HG03521 (cell line): ENCODE results near the gene THAP8.

Source experiments
- ATAC-seq: cut with Tn5 transposase; IDR thresholded peaks from one replicate; pipeline ENCODE4 v1.9.1; 2021; ENCODE audit warnings: mild to moderate bottlenecking, moderate library complexity; ENCODE audit not compliant: unreplicated experiment

Gene THAP8, protein sequence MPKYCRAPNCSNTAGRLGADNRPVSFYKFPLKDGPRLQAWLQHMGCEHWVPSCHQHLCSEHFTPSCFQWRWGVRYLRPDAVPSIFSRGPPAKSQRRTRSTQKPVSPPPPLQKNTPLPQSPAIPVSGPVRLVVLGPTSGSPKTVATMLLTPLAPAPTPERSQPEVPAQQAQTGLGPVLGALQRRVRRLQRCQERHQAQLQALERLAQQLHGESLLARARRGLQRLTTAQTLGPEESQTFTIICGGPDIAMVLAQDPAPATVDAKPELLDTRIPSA

DNA sequence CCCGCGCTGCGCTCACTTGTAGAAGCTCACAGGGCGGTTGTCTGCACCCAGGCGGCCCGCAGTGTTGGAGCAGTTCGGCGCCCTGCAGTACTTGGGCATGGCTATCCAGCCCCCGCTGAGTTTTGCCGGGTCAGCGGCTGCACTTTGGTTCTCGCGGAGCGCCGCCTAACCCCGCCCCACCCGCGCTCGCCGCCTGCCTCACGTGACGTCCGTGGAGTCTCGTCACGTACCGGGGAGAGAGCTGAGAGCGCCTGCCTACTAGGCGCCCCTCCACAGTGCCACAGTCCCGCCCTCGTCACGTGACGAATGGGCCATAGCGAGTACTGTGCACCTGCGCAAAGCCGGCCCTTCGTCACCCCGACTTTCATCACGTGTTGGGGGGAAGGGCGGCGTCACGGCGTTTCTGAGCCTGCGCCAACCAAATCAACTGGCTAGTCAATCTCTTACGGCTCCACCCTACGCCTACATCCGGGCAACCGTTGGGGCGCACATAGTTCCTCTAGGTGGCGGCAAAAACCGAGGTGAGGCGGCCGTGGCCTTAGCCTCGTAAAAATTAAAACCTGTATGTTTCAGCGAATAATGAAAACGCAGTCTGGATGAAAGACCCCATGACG is at the start of gene THAP8:
THAP8 (minus strand) TSS at position 167 of the 614 bp plus-strand sequence; CDS start at position 99, 68 bp downstream.
- peak; percentile 82 for ATAC-seq

DNA sequence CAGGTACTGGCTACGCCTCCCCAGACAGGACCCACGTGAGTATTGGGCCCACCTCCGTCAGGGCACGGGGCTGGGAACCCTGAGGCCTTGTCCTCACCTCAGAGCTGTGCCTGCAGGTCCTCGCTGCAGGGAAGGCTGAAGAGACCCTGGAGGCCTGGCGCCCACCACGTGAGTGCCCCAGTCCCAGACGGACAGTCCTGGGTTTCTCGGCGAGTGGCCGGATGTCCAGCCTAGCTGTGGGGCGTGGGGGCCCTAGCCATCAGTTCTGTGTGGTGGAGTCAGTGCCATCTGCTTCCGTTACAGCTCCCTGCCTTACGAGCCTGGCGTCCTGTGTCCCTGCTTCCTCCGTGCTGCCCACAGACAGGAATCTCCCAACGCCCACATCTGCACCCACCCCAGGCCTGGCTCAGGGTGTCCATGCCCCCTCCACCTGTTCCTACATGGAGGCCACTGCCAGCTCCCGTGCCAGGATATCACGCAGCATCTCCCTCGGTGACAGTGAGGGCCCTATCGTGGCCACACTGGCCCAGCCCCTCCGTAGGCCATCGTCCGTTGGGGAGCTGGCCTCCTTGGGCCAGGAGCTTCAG is 49.0 kb upstream of the THAP8 start:
- no peak for ATAC-seq

DNA sequence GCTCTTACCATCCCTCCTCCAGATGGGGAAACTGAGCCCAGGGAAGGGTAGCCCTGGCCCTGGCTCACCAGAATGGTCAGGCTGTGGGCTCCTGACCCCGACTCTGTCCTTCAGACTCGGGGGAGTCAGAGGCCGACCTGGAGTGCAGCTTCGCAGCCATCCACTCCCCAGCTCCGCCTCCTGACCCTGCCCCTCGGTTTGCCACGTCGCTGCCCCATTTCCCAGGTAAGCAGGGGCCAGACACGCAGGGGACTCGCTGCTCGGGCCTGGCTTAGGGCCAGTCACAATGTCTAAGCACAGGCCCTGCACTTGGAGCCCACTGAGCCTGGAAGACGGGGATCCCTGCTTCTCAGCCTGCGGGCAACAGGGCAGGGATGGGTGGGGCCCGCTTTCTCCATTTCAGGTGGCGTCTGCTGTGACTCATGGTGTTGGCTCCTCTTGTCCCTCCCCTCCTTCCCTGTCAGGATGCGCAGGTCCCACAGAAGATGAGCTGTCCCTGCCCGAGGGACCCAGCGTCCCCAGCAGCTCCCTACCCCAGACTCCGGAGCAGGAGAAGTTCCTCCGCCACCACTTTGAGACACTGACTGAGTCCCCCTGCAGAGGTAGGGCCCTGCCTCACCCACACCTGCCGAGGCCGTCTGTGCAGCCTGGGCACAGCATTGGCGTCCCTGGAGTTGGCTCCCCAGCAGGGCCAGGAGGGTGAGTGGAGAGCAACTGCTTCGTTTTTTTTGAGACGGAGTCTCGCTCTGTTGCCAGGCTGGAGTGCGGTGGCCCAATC is 47.7 kb upstream of the THAP8 start:
- no peak for ATAC-seq

DNA sequence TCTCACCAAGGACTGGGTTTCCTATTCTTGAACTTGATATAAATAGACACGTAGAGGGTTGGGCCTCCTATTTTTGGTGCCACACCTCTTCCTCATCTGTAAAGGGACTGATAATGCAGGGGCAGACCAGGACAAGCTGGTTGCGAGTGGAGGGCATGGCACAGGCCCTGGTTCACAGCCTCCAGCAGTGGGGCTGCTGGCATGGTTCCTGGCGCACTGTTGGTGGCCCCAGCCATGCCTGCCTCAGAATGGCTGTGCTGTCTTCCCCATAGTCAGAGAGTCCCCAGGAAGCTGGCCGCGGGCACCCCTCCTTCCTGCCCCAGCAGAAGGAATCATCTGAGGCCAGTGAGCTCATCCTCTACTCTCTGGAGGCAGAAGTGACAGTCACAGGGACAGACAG is 46.4 kb upstream of the THAP8 start:
- no peak for ATAC-seq

DNA sequence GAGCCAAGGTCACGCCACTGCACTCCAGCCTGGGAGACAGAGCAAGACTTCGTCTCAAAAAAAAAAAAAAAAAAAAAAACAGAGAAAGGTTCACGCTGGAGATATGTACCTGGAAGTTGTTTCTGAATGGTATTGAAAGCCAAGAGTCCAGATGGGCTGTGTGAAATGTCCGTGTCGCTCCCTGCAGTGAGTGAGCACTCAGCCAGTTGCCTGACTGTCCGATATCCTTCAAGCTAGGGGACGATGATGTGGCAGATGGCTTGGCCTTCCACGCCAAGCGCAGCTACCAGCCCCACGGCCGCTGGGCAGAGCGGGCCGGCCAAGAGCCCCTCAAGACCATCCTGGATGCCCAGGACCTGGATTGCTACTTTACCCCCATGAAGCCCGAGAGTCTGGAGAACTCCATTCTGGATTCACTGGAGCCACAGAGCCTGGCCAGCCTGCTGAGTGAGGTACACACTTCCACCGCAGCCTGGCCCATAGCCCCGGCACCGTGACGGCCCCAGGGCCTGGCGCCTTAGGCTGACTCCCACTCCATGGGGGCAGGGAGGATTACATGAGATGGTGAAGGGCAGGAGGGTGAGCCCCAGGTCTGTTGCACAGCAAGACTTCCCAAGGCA is 45.2 kb upstream of the THAP8 start:
- ATAC-seq: no peak

DNA sequence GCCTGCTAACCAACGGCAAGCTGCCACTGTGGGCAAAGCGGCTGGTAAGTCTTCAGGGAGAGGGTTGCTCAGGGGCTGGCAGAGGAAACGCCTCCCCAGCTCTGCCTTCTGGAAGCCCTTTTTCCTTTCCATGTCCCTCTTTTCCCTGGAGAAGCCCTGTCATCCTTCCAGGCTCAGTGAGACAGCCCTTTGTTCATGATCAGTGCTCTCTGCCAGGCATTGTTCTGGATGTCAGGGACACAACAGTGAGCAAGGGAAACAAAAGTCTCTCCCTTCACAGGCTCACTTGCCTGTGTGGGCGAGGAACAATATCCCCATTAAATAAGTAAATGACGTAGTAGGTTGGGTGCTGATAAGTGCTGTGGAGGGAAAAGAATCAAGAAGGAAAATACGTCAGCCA is 43.0 kb upstream of the THAP8 start:
- no peak for ATAC-seq

DNA sequence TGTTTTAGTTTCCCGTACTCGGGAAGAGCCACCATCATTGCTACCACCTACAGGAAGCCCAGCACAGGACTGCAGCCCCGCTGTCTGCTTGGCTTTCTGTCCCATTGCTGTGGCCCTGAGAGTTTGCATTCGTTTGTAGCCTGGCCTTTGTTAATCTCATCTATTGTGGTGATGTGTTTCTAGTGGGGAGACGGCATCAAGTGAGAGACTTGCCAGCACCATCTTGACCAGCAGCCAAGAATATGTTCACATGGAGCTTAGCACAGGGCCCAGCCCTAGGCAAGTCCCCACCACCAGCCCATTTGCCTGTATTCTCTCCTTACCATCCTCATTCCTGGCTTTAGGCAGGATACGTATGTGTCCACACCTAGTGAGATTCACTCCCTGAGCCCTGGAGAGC is 39.6 kb upstream of the THAP8 start:
- ATAC-seq: no peak

DNA sequence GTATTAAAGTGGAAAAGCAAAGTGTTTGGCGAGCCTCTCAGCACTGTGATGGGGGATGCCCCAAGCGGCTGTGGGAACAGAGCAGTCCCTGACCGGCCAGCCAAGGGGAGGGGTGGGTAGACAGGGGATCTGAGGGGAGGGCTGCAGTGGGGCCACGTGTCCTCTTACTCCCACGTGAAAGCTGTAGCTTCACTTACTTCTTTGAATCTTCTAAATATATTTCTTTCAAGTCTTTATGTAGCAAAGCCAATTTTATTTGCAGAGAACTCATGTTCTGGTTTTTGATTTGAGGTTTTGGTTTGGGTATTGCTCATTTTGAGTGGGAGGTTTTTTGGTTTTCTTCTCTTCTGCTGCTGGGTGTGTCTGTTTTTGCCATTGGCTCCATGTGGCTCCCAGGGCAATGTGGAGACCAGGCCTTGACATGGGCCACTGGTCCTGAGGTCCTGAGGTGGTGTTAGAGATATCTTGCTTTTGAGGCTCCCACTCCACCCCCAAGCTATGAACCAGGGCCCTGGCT is 39.1 kb upstream of the THAP8 start:
- no peak for ATAC-seq

DNA sequence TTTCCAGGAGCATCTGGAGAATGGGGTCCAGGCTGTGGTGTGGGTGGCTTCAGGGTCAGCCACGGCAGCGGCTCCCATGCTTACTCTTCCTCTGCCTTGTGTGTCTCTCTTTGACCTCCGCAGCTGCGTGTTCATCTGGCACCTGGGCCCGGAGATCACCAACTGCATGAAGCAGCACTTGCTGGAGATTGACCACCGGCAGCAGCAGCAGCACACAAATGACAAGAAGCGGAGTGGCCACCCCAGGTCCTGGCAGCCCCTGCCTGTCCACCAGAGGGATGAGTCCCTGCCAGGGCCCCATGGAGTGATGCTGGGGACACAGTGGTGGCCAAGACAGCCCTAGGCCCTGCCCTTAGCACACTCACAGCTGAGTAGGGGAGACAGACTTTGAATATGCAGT is 38.5 kb upstream of the THAP8 start:
- ATAC-seq: no peak

DNA sequence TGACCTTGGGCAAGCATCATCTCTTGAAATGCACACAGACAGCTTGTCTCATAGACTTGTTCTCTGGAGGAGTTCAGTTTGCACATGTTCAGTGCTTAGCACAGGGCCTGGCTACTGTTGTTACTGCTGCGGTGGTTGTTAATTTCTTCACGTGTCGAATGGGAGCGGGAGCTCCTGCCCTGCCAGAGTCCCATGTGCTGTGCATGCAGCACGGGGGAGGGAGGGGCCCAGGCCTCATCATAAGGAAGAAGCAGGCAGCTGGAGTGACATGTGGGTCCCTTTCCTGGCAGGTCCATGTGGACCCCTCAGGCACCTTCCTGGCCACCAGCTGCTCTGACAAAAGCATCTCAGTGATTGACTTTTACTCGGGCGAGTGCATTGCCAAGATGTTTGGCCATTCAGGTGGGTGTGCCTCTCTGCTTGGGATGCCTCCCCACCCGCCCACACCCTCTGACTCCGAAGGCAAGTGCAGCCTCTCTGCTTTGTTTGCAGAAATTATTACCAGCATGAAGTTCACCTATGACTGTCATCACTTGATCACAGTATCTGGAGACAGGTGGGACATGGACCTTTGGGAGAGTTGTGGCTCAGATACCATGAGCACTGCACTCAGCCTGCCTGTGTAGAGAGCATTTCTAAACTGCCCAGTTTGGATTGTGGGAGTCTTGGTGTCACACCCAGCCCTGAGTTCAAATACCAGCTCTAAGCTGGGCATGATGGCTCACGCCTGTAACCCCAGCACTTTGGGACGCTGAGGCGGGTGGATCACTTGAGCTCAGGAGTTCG is 37.0 kb upstream of the THAP8 start:
- no peak for ATAC-seq

DNA sequence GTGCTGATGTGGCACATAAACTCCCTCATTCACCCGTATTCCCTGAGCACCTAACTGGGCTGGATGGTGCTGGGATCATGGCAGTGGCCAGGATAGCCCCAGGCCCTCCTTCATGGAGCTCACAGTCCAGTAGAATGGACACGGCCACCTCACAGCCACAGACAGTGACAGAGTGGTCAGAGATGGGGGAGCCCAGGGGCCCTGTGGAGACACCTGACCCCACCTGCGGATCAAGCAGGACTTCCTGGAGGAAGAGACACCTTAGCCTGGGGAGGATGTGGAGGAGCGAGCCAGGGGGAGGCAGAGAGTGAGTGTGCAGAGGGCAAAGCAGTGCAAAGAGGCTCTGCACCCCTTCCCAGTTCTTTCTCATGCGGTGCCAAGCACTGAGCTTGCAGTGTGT is 35.8 kb upstream of the THAP8 start:
- ATAC-seq: no peak

DNA sequence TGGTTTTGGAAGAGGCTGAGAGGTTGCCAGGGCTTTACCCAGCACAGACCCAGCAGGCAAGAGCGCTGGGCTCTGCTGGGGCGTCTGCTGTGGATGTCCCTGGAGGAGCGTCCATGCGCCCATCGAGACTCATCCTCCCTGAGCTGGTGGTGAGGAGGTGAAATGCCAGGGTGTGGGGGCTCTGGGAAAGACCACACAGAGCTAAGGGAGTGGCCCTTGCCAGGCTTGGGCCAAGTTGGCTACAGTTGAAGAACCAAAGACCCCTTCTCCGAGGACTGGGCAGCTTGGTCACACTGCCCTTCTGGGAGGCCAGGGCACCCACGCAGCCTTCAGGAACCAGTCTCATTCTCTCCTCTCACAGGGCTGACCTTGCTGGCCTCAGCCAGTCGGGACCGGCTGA is 32.2 kb upstream of the THAP8 start:
- ATAC-seq: no peak

DNA sequence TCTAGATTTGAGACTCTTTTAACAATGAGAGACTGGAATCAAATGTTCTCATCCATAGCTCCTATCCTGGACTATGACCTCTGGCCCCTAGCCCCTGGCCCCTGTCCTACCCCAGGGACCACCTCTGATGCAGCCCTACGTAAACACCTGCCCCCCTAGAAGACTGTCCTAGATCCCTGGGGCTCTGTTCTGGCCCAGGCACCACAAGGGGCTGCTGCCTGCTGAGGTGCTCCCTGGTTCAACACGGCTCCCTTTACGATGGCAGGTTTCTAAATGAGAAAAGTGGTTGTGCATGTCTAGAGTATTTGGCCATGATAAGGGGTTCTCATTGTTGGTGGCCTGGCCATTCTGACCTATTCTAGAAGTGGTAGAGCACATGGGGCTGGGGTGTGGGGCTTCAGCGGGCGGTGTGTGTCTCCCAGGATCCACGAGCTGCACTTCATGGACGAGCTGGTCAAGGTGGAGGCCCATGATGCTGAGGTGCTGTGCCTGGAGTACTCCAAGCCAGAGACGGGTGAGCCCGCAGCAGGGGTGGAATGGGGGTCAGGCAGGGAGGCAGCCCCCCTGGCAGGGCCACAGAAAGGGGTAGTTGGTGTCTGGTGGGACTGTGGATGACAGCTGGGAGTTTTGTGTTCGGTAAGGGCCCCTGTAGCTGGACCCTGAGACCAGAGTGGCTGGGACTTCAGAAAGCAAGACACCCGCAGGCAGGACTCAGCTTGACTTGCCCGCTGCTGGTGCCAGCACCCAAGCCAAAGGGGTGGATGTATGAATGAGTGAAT is 30.3 kb upstream of the THAP8 start:
- no peak for ATAC-seq

DNA sequence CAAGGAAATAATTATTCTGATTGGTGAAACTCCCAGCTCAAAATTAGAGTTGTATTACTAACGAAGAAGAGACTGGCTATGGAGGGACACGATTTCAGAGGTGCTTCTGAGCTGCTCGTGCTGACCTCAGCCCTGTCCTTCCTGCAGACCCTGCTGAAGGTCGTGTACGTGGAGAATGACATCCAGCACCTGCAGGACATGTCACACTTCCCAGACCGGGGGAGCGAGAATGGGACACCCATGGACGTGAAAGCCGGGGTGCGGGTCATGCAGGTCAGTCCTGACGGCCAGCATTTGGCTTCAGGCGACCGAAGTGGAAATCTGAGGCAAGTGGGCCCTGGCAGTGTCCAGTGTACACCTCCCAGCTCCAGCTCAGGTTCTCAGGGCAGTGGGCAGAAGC is 28.8 kb upstream of the THAP8 start:
- ATAC-seq: no peak

DNA sequence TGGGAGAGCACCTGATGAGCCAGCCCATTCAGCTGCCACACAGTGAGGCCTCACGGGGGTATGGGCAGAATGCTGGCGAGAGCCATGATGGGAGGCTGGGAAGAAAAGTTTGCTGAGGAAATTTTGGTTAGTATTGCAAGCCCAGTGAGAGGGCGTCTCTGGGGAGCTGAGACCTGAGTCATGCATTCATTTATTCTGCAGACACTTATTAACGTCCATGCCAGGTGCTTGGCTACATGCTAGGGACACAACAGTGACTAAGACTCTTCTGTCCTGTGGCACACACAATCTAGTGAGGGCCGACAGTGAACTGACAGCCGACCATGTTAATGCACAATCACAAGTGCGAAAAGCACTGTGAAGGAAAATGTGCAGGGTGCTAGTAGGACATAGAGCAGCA is 27.8 kb upstream of the THAP8 start:
- ATAC-seq: no peak

DNA sequence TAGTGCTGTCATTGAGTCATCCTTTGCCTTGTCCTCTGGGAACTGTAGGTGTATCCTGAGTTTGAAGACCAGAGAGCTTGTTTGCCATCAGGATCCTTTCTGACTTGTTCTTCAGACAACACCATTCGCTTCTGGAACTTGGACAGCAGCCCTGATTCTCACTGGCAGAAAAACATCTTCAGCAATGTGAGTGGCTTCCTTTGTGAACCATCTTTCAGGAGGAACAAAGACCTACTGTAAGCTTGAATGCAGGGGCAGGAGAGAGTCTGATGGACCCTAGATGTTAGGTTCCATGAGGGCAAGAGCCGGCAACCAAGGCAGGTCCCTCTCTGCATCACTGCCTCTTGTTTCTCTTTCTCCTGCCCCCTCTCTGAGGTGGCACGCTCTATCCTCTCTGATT is 27.3 kb upstream of the THAP8 start:
- ATAC-seq: no peak

DNA sequence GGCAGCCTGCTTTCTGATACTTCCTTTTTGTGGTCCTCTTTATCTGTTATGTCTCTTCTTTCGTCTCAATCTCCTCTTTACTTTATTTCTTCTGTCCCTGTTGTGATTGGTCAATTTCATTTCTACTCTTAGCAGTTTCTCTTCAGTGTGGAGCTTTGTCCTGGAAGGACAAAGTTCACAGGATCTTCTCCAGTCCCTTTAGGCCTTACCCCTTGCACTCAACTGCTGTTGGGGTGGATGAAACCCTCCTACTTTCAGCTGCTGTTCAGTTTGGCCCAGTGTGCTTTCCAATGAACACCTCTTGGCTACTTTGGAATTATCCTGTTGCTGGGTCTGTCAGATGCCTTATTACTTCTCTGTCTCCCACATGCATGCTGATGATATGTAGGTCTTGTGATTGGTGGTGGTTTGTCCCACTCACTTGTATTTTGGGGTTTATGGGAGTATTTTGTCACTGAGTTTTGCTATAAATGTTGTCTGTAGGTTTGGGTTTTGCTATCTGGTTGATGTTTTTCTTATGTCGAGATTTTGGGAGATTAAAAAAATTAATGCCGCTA is 25.4 kb upstream of the THAP8 start:
- no peak for ATAC-seq

DNA sequence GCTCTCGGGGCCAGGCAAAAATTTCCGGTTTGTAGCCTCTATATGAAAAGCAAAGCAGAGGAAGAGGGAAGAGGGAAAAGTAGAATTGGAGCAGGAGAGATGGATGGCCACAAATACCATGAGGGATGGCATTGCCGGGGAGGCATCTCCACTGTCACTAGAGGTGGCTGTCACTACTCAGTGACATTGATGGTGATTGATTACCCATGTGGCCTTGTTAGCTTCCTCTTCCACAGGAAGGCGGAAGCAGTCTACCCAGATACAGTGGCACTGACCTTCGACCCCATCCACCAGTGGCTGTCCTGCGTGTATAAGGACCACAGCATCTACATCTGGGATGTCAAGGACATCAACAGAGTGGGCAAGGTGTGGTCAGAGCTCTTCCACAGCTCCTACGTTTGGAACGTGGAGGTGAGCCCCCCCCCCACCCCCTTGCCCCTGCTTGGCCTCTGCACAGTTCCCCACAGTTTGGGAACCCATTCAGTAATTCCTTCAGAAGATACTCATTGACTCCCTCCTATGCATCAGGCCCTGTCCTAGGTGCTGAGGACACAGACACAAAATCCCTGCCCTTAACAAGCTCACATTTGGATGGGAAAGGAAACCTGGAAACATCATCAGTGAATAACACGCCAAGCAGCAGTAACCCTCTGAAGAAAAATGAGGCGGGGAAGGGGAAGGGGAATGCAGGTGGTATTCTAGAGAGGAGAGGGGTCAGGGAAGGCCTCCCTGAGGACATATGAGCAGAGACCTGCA is 19.2 kb upstream of the THAP8 start:
- no peak for ATAC-seq

DNA sequence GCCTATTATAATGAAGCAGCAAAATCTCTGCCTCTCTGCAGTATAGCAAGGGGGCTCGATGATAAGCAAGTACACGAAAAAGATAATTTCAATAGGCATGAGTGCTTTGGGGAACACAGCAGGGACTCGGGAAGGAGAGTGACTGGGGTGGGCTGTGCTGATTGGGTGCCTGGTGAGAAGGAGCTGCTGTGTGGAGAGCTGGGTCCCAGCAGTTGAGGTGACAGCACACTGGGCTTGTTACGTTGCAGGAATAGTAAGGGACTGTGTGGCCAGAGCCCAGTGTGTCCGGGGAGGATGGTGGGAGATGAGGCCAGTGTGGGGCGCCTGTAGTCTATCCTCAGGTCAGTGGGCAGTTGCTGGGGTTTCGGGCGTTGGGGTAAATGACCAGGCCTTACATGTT is 18.0 kb upstream of the THAP8 start:
- no peak for ATAC-seq
